SU-DHL-6 (cell line): ENCODE data around the gene ZFYVE1.

Experiments
- EZH2phosphoT487 ChIP-seq: fragments of 200-600 bp; sonication (generic), shearing (Covaris generic); conservative IDR thresholded peaks from 2 replicates; pipeline ENCODE4 v1.6.1; 2018; ENCODE audit warnings: mild to moderate bottlenecking, antibody characterized with exemption, low read length, moderate library complexity, mixed read lengths
- TF ChIP-seq, protein P1 (sequence below): fragments of 200-600 bp; sonication (generic); IDR thresholded peaks from one replicate; pipeline ENCODE4 v1.5.1; 2017; ENCODE audit warnings: antibody characterized with exemption, mild to moderate bottlenecking, low read length, moderate library complexity; ENCODE audit not compliant: insufficient read depth, poor library complexity, severe bottlenecking

DNA sequence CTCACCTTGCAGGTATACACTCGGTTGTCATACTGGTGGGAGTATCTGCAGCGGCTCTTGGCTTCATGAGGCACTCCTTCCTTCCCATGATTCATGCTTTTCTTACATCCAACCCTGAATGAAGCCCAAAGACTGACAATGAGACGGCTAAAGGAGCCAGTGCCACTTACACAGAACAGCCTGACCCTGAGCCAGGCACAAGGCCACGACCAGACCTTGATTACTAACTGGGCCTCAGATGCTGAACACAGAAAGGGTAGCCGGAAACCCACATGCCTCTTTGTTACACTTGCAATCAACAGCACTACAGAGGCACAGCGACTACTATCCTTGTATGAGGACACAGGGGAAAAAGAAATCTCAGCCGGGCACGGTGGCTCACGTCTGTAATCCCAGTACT, 48.0 kb downstream of the ZFYVE1 start:
- TF ChIP-seq, protein P1, sequence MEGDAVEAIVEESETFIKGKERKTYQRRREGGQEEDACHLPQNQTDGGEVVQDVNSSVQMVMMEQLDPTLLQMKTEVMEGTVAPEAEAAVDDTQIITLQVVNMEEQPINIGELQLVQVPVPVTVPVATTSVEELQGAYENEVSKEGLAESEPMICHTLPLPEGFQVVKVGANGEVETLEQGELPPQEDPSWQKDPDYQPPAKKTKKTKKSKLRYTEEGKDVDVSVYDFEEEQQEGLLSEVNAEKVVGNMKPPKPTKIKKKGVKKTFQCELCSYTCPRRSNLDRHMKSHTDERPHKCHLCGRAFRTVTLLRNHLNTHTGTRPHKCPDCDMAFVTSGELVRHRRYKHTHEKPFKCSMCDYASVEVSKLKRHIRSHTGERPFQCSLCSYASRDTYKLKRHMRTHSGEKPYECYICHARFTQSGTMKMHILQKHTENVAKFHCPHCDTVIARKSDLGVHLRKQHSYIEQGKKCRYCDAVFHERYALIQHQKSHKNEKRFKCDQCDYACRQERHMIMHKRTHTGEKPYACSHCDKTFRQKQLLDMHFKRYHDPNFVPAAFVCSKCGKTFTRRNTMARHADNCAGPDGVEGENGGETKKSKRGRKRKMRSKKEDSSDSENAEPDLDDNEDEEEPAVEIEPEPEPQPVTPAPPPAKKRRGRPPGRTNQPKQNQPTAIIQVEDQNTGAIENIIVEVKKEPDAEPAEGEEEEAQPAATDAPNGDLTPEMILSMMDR: no peak
- no peak for TF ChIP-seq EZH2phosphoT487
